Smooth muscle cell (in vitro differentiated cells): ENCODE data around the gene NRP2. TPM values are rescaled to one million over a fixed set of nuclear protein-coding genes. Genes with fewer than 3 reads are reported as not detected.

Experiments used
- DNase-seq: peaks from one replicate; lab custom pipeline; 2025; ENCODE audit not compliant: unreplicated experiment; lab: John Stamatoyannopoulos, UW
- H2AFZ ChIP-seq: fragments of 200-600 bp; sonication (generic); 2 replicates; pipeline ENCODE4 v1.6.0; 2016; ENCODE audit warnings: antibody characterized with exemption, low read depth, mild to moderate bottlenecking
- H3F3A ChIP-seq: fragments of 200-600 bp; sonication (generic); 2 replicates; pipeline ENCODE4 v1.6.0; 2017; ENCODE audit warnings: antibody characterized with exemption, low read depth
- H3K27ac ChIP-seq: fragments of 200-600 bp; sonication (generic); 2 replicates; pipeline ENCODE4 v1.5.1; 2016; ENCODE audit warnings: low read depth, mild to moderate bottlenecking
- H3K27me3 ChIP-seq: fragments of 200-600 bp; sonication (generic); 2 replicates; pipeline ENCODE4 v1.6.1; 2016; ENCODE audit warnings: low read depth, mild to moderate bottlenecking
- H3K36me3 ChIP-seq: fragments of 200-600 bp; sonication (generic); 2 replicates; pipeline ENCODE4 v1.5.1; 2016; ENCODE audit warnings: low read depth
- H3K4me1 ChIP-seq: fragments of 200-600 bp; sonication (generic); 2 replicates; pipeline ENCODE4 v1.5.1; 2016; ENCODE audit warnings: low read depth
- H3K4me2 ChIP-seq: fragments of 200-600 bp; sonication (generic); 2 replicates; pipeline ENCODE4 v1.6.0; 2016; ENCODE audit warnings: mild to moderate bottlenecking
- H3K4me3 ChIP-seq: fragments of 200-600 bp; sonication (generic); 2 replicates; pipeline ENCODE4 v1.5.1; 2016; ENCODE audit warnings: mild to moderate bottlenecking
- H3K79me2 ChIP-seq: fragments of 200-600 bp; sonication (generic); 2 replicates; pipeline ENCODE4 v1.6.0; 2016; ENCODE audit warnings: low read depth, mild to moderate bottlenecking
- H3K9ac ChIP-seq: fragments of 200-600 bp; sonication (generic); 2 replicates; pipeline ENCODE4 v1.6.0; 2016; ENCODE audit warnings: low read depth
- H3K9me3 ChIP-seq: fragments of 200-600 bp; sonication (generic); replicated peaks from 2 replicates; pipeline ENCODE4 v1.5.1; 2016; ENCODE audit warnings: low read depth
- H4K20me1 ChIP-seq: fragments of 200-600 bp; sonication (generic); 2 replicates; pipeline ENCODE4 v1.6.0; 2016; ENCODE audit warnings: low read depth
- WGBS: methylation state at CpG from one replicate; pipeline ENCODE4 v1.1.7; 2016; ENCODE audit warnings: low lambda C conversion rate; 5-methylcytosine and 5-hydroxymethylcytosine counted together
- polyA plus RNA-seq: library from polyadenylated mRNA; unstranded; fragments of >200 nt; fragmentation: Nextera tagmentation; extraction: Ambion mirVana; gene quantifications from 2 replicates; pipeline ENCODE4 v1.2.1, GENCODE V29; 2016
- total RNA-seq: library from RNA; depleted of rRNA; stranded (reverse); fragments of >200 nt; gene quantifications from 2 replicates; pipeline ENCODE4 v1.2.3, GENCODE V29; 2014
- TF ChIP-seq, protein P1 (sequence below): fragments of 200-600 bp; sonication (generic); IDR thresholded peaks from 2 replicates; pipeline ENCODE4 v1.5.1; 2017; ENCODE audit warnings: borderline replicate concordance, mild to moderate bottlenecking, antibody characterized with exemption; ENCODE audit not compliant: insufficient read depth, poor library complexity, severe bottlenecking

NRP2 gene
- total and polyA plus RNA-seq, 2 experiments from 2014 or later: 58.4 to 96.1 TPM

DNA sequence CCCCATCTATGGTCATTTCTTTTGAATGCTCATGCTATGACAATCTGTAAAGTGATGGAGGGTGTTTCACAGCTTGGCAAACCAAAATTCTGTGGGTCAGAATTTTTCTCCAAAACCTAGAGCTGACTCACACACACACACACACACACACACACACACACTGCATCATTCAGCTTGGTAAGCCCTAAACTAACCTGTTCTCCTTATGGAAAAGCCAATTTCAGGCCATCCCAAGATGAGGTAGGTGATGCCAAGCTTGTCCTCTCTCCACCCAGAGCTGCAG is 45.0 kb upstream of the NRP2 start:
- Histone ChIP-seq H3K79me2 (no peaks in the 10 kb centered on the region), H3F3A (no peaks in the 10 kb centered on the region), H3K4me1 (no peaks in the 10 kb centered on the region), H3K9ac (no peak overlapping the region), H3K27ac (no peak overlapping the region), H3K9me3 (no peaks in the 10 kb centered on the region), H3K36me3 (no peaks in the 10 kb centered on the region), H3K27me3 (no peaks in the 10 kb centered on the region), H2AFZ (no peak overlapping the region), H3K4me2 (no peak overlapping the region), H3K4me3 (no peak overlapping the region), H4K20me1 (no peaks in the 10 kb centered on the region)
- DNase-seq: no peak
- TF ChIP-seq, protein P1, sequence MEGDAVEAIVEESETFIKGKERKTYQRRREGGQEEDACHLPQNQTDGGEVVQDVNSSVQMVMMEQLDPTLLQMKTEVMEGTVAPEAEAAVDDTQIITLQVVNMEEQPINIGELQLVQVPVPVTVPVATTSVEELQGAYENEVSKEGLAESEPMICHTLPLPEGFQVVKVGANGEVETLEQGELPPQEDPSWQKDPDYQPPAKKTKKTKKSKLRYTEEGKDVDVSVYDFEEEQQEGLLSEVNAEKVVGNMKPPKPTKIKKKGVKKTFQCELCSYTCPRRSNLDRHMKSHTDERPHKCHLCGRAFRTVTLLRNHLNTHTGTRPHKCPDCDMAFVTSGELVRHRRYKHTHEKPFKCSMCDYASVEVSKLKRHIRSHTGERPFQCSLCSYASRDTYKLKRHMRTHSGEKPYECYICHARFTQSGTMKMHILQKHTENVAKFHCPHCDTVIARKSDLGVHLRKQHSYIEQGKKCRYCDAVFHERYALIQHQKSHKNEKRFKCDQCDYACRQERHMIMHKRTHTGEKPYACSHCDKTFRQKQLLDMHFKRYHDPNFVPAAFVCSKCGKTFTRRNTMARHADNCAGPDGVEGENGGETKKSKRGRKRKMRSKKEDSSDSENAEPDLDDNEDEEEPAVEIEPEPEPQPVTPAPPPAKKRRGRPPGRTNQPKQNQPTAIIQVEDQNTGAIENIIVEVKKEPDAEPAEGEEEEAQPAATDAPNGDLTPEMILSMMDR: no peak

DNA sequence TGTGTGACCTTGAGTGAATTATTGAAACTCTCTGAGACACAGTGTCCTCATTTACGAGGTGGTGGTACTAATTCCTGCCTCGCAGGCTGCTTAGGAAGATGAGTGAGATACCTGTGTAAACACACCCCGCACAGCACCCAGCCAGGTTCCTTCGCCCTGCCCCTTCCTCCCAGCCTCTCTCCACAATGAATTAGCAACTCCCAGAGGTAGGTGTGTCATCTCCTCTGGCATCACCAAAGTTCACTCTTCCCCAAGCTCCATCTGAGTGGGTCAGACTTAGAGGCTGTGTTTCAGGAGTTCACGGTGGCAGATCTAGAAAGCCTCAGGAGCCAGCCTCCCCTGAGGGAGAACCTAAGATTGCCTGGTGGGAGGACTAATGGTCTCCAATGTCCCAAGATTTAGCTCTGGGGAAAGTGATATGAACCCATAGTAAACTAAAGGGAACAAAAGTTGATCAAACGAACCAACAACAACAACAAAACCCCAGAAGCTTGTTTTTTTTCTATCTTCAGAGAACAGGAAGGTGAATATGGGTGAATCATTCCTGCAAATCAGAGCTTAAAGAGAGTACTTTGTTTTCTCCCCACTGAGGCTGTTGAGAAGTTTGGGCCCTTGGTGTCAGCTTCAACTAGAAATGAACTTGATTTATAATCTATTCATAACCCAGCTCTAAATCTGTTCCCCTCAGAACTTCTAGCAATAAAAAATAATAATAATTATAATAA is 44.4 kb upstream of the NRP2 start:
- no peak for DNase-seq
- Histone ChIP-seq H3K27me3 (no peaks in the 10 kb centered on the region), H3K4me3 (no peak overlapping the region), H3K4me1 (no peaks in the 10 kb centered on the region), H4K20me1 (no peaks in the 10 kb centered on the region), H3K9ac (no peak overlapping the region), H2AFZ (no peak overlapping the region), H3K36me3 (no peaks in the 10 kb centered on the region), H3K4me2 (no peak overlapping the region), H3K79me2 (no peaks in the 10 kb centered on the region), H3K9me3 (no peaks in the 10 kb centered on the region), H3K27ac (no peak overlapping the region), H3F3A (no peaks in the 10 kb centered on the region)
- TF ChIP-seq, protein P1: no peak
- WGBS: 75% methylated on average over 6 of the region's 6 CpGs

DNA sequence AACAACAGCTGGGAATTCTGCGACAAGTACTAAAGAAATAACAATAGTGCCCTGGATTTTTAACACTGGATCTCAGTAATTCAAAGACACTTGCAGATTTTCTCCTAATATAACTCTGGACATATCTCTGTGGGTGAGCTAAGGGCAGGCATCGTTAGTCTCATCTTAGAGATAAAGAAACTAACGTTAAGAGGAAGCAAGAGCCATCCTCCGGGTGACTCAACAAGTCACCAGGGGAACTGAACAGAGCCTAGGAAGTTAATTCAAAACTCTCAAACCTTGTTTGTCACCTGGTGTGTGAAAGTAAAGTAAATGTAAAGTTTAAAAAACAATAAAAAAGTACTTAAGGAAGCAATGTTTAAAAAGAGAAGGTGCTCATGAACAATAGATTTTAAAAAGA is 41.6 kb upstream of the NRP2 start:
- Histone ChIP-seq H3K9me3 (no peaks in the 10 kb centered on the region), H2AFZ (no peak overlapping the region), H3F3A (no peaks in the 10 kb centered on the region), H3K79me2 (no peaks in the 10 kb centered on the region), H3K4me2 (no peak overlapping the region), H3K9ac (no peak overlapping the region), H3K27ac (no peak overlapping the region), H3K4me1 (no peaks in the 10 kb centered on the region), H3K36me3 (no peaks in the 10 kb centered on the region), H4K20me1 (no peaks in the 10 kb centered on the region), H3K4me3 (no peak overlapping the region), H3K27me3 (no peaks in the 10 kb centered on the region)
- TF ChIP-seq, protein P1: no peak
- DNase-seq: no peak
- WGBS: 33% methylated on average over 4 of the region's 4 CpGs
